Fibroblast of gingiva (primary cell): ENCODE data around the gene SIAH2.
A peak's percentile ranks its signal among the peaks of the same experiment; 100 is the strongest.

Experiments used
- DNase-seq: peaks from one replicate; pipeline ENCODE4 v3.0.0-alpha.2; 2011; ENCODE audit warnings: low read depth

Gene SIAH2

DNA sequence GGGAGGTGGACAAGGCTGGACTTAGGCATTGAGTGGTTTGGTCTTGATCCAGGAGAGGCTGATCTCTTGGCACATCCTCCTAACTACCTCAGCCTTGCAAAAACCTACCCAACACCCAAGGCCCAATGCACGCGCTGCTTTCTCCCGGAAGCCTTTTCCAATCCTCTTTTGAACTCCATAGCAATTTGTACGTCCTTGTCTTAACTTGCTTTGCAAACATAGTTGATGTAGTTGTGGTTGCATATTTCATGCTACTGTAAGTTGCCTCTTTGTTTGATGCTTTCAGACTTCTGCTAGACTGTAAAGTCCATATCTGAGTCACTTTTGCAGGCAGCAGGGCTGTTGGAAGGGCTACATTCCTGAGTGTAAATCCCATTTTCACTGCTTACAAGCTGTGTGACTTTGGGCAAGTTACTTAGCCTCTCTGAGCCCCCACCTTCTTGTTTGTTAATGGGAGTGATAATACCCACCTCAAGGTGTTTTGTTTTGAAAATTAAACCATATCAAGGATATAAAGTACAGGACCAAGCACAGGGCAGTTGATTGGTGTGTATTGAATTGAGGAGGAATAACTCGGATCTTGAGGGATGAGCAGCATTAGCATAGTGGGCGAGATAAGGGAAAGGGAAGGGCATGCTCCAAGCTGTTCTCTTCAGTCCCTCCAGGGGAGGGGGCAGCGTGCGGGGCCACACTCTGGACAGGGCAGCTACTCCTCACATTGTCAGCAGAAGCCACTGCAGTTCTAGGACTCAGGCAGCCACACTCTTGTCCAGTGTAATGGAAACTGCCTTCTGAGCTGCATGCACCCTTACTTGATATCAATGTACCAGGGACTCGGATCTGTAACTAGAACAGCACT is 28.8 kb downstream of the SIAH2 start:
- no peak for DNase-seq

DNA sequence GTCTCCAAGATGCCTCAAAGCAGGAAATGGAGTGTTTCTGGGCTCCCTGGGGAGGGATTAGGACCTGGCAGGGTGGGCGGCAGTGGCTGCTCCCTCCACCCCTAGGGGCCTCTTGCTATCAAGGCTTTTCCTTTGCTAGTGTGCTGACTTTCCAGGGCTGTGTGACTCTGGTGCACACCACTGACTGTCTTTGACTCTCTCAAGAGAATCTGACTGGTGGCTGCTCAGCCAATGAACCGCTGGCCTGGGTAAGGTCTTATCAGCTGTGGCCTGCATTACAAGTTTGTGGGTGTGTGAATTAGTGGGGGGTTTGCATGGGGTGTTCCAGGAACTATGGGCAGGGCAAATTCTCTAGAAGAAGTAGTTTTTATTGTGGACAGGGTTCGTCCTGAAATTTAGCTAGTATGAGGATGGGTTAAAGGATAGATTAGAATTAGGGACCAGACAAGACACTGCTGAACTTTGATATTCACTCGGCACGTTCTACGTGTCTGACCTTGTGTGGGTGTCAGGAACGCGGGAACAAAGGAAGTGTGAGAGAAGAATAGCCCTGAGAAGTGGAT is 29.5 kb downstream of the SIAH2 start:
- DNase-seq: no peak

DNA sequence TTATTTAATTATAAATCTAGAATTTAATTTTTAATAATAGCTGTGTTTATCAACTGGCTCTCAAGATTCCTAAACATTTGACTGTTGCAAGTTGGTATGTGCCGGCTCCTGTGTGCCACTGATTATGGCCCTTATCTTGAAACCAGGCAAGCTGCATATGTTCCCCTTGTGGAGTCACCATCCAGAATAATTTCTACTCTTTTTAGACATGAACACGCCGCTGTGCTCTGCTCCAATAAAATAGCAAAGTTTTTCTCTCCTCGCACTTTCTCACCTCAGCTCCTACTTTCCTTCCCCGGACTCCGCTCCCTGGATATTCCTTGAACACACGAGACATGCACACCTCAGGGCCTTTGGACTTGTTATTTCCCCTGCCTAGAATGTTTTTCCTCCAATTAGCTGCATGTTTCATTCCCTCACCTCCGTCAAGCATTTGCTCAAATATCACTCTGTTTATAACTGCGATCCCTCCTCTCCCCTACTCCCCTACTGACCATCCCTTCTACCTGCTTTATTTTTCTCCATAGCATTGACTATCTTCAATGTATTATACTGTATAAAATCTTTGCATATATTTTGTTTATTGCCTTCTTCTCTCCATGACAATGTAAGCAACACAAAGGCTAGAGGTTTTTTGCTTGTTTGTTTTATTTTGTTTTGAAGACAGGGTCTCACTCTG is 33.1 kb downstream of the SIAH2 start:
- no peak for DNase-seq

DNA sequence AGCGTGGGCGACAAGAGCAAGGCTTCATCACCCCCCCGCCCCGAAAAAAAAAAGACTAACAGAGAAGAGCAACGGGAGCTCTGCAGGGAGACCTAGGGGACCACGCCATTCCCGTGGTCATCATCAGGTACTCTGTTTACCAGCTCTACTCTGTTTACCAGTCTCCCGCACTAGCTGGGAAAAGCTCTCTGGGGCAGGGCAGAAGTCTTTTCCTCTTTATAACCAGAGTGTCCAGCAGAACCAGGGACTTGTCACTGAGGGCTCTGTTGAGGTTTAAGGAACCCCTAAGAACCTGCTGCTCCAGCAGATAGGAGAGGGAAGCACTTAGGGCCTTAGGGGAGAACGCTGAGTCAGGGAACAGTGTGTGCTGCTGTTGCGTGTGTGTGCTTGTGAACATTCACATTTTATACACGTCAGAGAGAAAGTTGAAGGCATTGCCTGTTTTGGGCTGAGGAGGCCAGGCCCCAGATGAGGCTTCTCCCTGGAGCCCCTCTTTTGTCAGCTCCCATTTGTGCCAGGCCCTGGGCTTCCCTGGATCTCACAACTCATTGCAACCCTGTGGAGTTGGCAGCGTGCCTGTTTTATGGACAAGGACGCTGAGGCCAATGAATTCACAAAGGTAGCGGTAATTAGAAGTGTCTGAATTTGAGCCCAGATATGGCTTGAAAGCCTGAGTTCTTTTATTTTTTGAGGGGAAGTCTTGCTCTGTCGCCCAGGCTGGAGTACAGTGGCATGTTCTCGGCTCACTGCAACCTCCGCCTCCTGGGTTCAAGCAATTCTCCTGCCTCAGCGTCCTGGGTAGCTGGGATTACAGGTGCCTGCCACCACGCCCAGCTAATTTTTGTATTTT is 35.1 kb downstream of the SIAH2 start:
- DNase-seq: no peak

DNA sequence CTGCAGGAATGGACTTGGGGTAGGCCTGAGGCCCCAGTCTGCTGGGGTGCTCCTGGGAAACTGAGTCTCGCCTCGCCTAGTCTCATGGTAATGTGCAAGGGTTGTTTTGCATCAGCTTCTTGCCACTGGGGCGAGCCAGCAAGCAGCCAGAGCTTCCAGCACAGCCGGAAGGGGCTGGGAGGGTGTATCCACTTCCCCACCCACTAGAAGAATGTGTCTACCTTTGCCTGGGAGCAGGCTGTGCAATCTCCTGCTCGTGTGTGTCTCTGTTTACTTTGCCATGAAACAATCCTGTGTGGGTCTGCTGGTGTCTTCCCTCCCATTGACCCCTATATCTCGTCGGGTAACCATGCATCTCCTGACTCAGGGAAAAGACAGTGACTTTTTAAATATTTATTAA is 37.4 kb downstream of the SIAH2 start:
- no peak for DNase-seq

DNA sequence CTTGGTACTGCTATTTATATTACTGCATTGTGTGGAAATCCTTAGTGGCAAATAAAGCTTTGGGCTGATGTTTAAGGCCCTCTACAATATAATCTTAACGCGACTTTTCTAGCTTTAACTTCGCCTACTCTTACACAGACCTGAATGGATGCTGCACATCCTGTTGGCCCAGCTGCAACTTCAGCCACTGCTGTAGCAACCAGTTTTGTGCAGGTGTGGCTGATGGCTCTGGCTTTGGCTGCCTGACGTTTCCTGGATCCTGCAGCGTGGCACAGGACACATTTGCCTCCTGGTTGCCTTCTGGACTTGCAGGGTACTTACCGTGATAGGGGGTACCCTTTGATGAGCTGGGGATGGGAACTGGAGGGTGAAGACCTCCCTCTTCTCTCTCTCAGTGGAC is 39.0 kb downstream of the SIAH2 start:
- DNase-seq: no peak

DNA sequence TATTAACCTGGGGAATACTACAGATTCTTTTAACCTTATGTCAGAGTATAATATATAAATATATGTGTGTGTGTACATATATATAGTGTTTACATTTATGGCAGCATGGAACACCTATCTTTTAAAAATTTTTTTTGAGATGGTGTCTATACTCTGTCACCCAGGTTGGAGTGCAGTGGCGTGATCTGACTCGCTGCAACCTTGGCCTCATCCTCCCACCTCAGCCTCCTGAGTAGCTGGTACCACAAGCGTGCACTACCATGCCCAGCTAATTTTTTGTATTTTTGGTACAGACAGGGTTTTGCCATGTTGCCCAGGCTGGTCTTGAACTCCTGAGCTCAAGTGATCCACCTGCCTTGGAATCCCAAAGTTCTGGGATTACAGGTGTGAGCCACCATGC is 40.7 kb downstream of the SIAH2 start:
- DNase-seq: no peak

DNA sequence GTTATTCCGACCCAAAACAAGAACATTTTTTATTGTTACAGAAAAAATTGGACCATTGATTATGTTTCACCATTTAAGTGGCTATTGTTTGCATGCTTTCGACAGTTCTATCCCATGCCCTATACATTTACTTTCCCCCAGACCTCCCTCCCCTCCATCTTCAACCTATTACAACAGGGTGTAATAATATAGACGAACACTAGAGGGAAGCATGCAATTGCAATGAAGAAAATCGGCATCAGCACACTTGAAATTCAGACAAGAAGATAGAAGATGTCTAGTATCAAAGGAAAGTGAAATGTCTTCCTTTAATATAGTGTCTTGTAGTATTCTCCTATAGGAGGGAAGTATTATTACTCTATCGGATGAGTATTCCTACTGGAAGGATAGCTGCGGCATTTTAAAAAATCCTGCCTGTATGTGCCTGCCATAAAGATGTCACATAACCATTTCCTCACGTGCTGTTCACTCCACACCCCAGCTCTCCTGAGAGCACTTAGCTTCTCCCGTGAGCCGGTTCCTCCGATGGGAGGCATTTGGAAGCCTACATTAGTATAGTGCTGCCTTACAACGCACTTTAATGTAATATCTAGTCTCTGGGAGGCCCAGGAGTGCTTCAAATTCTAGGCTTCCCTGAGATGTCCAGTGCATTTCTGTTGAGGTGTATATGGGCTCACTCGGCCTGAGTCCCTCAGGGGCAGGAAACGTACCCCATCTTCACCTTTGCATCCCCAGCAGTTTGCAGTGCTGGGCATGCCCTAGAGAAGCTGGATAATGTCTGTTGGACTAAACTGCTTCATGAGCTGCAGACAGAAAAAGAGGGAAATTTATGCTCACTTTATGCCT is 41.5 kb downstream of the SIAH2 start:
- DNase-seq: peak; percentile 55

DNA sequence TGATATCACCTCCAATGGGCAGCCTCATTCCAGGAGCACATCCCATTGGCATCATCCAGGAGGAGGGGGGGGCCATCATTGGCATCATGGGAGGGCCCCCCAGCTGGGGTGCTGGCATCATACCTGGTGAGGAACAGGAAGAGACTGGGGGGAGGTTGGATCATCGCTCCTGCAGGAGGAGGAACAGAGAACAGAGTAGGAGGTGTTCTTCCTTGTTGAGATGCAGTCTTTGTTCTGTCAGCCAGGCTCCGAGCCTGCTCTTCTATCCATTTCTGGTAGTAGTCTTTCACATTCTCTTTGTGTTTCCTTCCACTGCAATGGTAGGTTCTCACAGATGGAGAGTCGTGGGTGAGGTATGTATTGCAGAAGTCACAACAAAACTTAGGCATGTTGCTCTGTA is 42.5 kb downstream of the SIAH2 start:
- DNase-seq: no peak

DNA sequence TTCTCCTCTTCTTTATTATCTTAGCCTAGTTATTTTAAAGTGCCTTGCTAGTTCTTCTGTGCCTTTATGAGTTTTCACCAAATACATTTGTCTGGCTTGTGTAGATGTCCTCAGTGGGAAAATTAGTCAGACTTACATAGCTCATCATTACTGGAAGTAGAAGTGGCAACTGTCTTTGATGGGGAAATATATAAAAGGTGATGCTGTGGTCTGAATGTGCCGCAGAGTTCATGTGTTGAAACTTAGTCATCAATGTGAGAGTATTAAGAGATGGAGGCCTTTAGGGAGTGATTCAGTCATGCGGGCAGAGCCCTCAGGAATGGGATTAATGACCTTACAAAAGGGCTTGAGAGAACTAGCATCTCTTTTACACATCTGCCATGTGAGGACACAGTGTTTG is 52.9 kb downstream of the SIAH2 start:
- no peak for DNase-seq

DNA sequence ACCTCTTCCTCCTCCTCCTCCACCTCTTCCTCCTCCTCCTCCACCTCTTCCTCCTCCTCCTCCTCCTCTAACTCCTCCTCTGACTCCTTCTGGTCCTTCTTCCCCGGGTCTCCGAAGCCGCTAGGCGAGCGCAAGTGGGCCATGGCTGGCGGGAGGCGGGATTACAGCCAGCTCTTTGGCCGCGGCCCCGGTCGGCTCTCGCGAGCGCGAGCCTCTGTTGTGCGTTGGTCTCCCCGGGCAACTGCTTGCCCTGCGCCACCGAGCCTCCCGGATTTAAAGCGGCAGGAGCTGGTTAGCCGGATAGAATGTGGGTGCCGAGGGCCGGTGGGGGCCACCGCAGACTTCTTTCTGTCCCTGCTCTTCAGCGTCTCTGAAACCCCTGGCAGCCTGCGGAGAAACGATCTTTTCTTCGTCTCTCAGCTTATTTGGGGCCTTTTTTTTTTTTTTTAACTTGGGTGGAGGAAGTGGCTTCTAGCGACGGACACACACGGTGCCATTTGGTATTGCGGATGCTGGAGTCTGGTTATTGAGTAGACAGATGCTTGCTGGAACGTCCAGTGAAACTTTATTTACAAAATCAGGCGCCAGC is 59.1 kb downstream of the SIAH2 start, which contains the start of gene ERICH6:
ERICH6 (minus strand) TSS at position 165 of the 589 bp plus-strand sequence; CDS start at position 143, 22 bp downstream.
- DNase-seq: peak; percentile 90

DNA sequence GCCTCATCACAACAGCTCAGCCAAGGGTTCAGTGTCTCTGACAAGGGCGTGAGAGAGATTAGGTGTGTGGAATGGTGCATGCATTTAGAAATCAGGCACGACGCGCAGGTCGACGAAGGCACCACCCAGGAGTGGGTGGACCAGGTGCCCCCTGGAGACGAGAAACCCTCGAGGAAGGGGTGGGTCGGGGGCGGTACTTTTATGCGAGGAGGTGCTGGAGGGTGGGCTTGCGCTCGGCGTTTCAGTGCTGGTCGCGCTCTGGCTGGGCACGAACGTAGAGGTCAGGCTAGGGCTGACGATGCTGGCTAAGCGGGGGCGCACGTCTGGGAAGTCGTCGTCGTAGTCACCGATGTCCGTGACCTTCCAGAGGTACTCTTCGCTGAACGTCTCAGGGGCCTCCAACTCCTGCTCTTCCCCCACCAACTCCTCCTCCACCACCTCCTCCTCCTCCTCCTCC is 59.6 kb downstream of the SIAH2 start:
- no peak for DNase-seq

DNA sequence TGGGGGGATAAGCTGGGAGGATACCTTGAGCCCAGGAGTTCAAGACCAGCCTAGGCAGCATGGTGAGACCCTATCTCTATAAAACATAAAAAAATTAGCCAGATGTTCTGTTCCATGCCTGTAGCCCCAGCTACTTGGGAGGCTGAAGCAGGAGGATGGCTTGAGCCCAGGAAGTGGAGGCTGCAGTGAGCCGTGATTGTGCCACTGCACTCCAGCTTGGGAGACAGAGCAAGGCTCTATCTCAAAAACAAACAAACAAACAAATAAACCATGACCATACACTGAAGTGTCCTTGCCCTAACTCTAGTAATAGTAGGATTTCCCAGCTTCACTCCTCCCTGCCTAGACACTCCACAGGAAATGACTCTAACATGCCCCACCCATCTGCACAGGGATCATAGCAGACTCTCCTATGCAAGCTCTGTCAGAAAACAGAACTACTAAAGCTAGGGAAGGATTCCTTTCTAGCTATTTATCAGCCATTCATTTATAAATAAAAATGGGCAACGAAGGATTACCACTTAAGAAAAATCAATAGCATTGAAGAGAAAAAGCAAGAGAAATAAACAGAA is 63.8 kb downstream of the SIAH2 start:
- DNase-seq: no peak

DNA sequence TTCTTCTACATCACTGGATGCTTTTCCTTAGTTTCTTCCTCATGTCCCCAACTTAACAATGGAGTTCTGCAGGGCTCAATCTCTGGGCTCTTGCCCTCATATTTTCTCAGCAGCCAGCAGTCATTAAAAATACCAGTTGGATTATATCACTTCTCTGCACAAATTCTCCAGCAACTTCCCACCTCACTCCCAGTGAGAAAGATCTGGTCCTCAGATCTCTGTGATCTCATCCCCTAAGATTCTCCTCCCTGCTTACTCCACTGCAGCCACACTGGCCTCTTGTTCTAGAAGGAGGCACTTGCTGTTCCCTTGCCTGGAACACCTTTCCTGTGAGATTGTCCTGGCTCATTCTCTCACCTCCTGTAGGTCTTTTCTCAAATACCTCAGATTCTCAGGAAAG is 65.3 kb downstream of the SIAH2 start:
- no peak for DNase-seq

DNA sequence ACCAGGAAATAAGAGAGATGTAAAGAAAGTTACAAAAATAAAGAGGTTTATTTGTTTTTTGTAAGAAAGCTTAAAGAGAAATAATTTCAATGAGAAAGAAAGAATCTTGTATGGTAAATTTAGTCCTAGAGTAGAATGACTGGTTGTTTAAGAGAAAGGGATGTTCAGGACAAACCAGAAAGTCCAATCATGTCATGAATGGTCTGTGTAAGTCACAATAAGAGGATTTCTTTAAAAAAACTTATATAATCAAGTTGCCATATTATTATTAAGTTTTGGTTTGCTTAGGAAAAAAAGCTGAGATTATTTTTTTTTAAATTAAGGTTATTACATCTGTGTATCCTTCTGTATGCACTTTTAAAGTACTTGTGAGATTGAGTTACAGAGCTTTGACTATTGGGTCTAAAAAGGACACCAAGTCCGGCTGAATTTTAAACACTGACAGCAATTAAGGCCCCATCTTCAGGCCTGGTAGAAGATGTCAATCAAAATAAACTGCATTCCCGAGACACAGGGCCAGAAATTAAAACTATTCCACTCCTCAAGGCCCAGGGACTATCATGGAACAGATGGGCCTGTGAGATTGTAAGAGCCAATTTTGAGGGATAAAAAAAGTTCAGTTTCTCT is 71.4 kb downstream of the SIAH2 start:
- DNase-seq: no peak
